A673 (cell line): ENCODE results near the gene TPSD1. TPM values are rescaled to one million over a fixed set of nuclear protein-coding genes. Genes with fewer than 3 reads are reported as not detected.

Experiments used
- BruUV-seq: library from RNA; stranded (reverse); fragments of 400-500 nt; replicated peaks from 2 replicates; lab custom pipeline; 2021; lab: Mats Ljungman, UMichigan
- CTCF ChIA-PET: fragments of 300-600 bp; sonication (Branson Sonifier 250); formaldehyde crosslinking; loops from one replicate; lab custom pipeline; 2022; ENCODE audit warnings: antibody characterized with exemption; lab: Charles Lee
- POLR2A ChIA-PET: fragments of 300-600 bp; sonication (Branson Sonifier 250); formaldehyde crosslinking; loops from one replicate; lab custom pipeline; 2022; ENCODE audit warnings: antibody characterized with exemption; ENCODE audit not compliant: low non-redundant PET; lab: Charles Lee
- DNase-seq: peaks from one replicate; pipeline ENCODE4 v3.0.0-alpha.2; 2015; ENCODE audit warnings: low spot score
- H3K27ac ChIP-seq: fragments of 200-600 bp; sonication (generic); 2 replicates; pipeline ENCODE4 v1.5.1; 2016; ENCODE audit warnings: mixed run types, low read depth, mild to moderate bottlenecking, mixed read lengths, antibody characterized with exemption, low read length; ENCODE audit not compliant: poor library complexity, severe bottlenecking
- H3K27me3 ChIP-seq: fragments of 200-600 bp; sonication (generic); replicated peaks from 2 replicates; pipeline ENCODE4 v1.6.1; 2017; ENCODE audit warnings: mixed run types, low read depth, mild to moderate bottlenecking, mixed read lengths, antibody characterized with exemption, low read length; ENCODE audit not compliant: insufficient read depth, poor library complexity
- H3K36me3 ChIP-seq: fragments of 200-600 bp; sonication (generic); 2 replicates; pipeline ENCODE4 v1.6.1; 2016; ENCODE audit warnings: mixed run types, mild to moderate bottlenecking, mixed read lengths, antibody characterized with exemption, low read length; ENCODE audit not compliant: insufficient read depth, poor library complexity, severe bottlenecking
- H3K4me1 ChIP-seq: fragments of 200-600 bp; sonication (generic); 2 replicates; pipeline ENCODE4 v1.6.1; 2017; ENCODE audit warnings: mixed run types, mild to moderate bottlenecking, mixed read lengths, antibody characterized with exemption, low read length; ENCODE audit not compliant: insufficient read depth, poor library complexity, severe bottlenecking
- H3K4me3 ChIP-seq: fragments of 200-600 bp; sonication (generic); 2 replicates; pipeline ENCODE4 v1.5.1; 2016; ENCODE audit warnings: low read depth, mixed run types, mild to moderate bottlenecking, mixed read lengths, low read length; ENCODE audit not compliant: poor library complexity, severe bottlenecking
- H3K9me3 ChIP-seq: fragments of 200-600 bp; sonication (generic); 2 replicates; pipeline ENCODE4 v1.6.1; 2016; ENCODE audit warnings: mixed run types, low read depth, mild to moderate bottlenecking, mixed read lengths, antibody characterized with exemption, low read length; ENCODE audit not compliant: poor library complexity, severe bottlenecking
- EZH2 ChIP-seq: fragments of 200-600 bp; sonication (generic); IDR thresholded peaks from 2 replicates; pipeline ENCODE4 v1.6.1; 2017; ENCODE audit warnings: borderline replicate concordance, low read depth, mild to moderate bottlenecking, mixed read lengths, antibody characterized with exemption, low read length; ENCODE audit not compliant: poor library complexity, severe bottlenecking
- intact Hi-C: fragments of 100-400 bp; cut with micrococcal nuclease; formaldehyde crosslinking; loops from one replicate; pipeline ENCODE4 v1.10.0; 2022; ENCODE audit not compliant: unreplicated experiment
- total RNA-seq: library from RNA; stranded (reverse); gene quantifications from 2 replicates; pipeline ENCODE4 v1.2.3, GENCODE V29; 2021
- TF ChIP-seq, protein P1 (sequence below): fragments of 300-800, 200-600 bp; sonication (generic); conservative IDR thresholded peaks from 2 replicates; pipeline ENCODE4 v1.5.1; 2017; ENCODE audit warnings: low read depth, mild to moderate bottlenecking, antibody characterized with exemption, low read length, moderate library complexity, mixed read lengths

The TPSD1 gene
- total RNA-seq, 1 experiment from 2014 or later: 2.3 TPM

DNA sequence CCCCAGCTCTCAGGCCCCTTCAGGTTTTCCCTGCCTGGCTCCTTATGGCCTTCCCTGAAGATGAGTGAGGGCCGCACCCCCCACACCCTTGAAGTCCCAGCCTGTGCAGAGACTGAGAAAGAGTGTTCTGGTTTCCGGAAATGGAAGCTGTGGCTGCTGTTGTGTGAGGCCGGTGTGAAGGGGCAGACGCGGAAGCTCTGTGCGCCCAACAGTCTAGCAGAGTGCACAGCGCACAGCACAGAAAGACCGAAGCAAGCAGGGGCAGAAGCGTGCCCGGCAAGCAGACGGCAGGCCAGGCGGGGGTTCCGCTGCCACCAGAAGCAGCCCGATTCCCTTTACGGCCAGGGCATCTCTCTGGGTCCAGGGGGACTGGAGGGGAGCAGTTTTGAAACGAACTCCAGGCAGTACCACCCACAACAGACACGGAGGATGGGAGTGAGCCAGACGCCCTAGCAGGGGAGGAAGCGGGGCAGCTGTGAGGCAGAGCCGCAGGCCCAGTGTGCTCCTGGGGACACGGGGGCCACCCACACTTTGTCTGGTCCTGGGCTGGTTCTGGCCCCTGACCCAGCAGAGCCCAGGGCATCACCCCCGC is 47.5 kb upstream of the TPSD1 start:
- no peaks in the 10 kb centered on the region for H3K4me1 ChIP-seq
- no peaks in the 10 kb centered on the region for H3K27me3 ChIP-seq
- intact Hi-C loops: no loop called here
- H3K9me3 ChIP-seq: no peaks in the 10 kb centered on the region
- no peak overlapping the region for H3K27ac ChIP-seq
- BruUV-seq: no TSS peak
- no peak for DNase-seq
- ChIA-PET POLR2A (no interaction called here), CTCF (no interaction called here)
- H3K36me3 ChIP-seq: peaks cover 47% of the 10 kb centered on the region
- no peak overlapping the region for H3K4me3 ChIP-seq
- no peak for TF ChIP-seq EZH2
- TF ChIP-seq, protein P1, sequence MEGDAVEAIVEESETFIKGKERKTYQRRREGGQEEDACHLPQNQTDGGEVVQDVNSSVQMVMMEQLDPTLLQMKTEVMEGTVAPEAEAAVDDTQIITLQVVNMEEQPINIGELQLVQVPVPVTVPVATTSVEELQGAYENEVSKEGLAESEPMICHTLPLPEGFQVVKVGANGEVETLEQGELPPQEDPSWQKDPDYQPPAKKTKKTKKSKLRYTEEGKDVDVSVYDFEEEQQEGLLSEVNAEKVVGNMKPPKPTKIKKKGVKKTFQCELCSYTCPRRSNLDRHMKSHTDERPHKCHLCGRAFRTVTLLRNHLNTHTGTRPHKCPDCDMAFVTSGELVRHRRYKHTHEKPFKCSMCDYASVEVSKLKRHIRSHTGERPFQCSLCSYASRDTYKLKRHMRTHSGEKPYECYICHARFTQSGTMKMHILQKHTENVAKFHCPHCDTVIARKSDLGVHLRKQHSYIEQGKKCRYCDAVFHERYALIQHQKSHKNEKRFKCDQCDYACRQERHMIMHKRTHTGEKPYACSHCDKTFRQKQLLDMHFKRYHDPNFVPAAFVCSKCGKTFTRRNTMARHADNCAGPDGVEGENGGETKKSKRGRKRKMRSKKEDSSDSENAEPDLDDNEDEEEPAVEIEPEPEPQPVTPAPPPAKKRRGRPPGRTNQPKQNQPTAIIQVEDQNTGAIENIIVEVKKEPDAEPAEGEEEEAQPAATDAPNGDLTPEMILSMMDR: no peak

DNA sequence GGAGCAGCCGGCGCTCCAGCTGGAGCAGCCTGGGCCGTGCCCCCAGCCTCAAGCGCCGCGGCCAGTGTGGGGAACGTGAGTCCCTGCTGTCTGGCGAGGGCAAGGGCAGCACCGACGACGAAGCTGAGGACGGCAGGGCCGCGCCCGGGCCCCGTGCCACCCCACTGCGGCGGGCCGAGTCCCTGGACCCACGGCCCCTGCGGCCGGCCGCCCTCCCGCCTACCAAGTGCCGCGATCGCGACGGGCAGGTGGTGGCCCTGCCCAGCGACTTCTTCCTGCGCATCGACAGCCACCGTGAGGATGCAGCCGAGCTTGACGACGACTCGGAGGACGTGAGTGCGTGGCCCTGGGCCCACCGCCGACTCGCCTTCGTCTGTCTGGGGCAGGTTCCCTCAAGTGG is 46.8 kb upstream of the TPSD1 start:
- Histone ChIP-seq H3K9me3 (no peaks in the 10 kb centered on the region), H3K27me3 (no peaks in the 10 kb centered on the region), H3K27ac (no peak overlapping the region), H3K36me3 (peaks cover 42% of the 10 kb centered on the region), H3K4me1 (no peaks in the 10 kb centered on the region), H3K4me3 (no peak overlapping the region)
- BruUV-seq: no TSS peak
- POLR2A ChIA-PET: no interaction called here
- no peak for DNase-seq
- TF ChIP-seq EZH2: no peak
- TF ChIP-seq, protein P1: no peak
- CTCF ChIA-PET: no interaction called here
- intact Hi-C loops: no loop called here

DNA sequence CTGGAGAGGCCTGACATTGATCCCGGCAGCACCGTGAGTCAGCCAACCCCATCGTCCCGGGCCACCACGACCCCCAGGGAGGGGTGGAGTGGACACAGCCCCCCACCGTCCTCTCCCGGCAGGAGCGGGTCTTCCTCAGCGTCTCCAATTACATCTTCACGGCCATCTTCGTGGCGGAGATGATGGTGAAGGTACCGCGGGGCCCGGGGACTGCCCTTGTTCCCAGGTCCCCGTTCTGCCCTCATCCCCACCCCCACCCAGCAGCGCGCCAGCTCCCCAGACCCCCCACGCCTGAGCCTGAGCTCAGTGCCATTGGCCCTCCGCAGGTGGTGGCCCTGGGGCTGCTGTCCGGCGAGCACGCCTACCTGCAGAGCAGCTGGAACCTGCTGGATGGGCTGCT is 45.4 kb upstream of the TPSD1 start:
- CTCF ChIA-PET: no interaction called here
- POLR2A ChIA-PET: no interaction called here
- TF ChIP-seq, protein P1: no peak
- TF ChIP-seq EZH2: no peak
- intact Hi-C loops: no loop called here
- Histone ChIP-seq H3K9me3 (no peaks in the 10 kb centered on the region), H3K27ac (no peak overlapping the region), H3K4me1 (no peaks in the 10 kb centered on the region), H3K4me3 (no peak overlapping the region), H3K27me3 (no peaks in the 10 kb centered on the region), H3K36me3 (peaks cover 39% of the 10 kb centered on the region)
- DNase-seq: no peak
- no TSS peak for BruUV-seq
